HG03439 (cell line): ENCODE data around the gene ACER3.
"Not testable (repeated sequence)": the region's sequence is repeated elsewhere in the genome, so short reads cannot be mapped to it uniquely, and the experiment has no call there.

Source experiments
- ATAC-seq: cut with Tn5 transposase; IDR thresholded peaks from one replicate; pipeline ENCODE4 v1.9.1; 2021; ENCODE audit warnings: mild to moderate bottlenecking, moderate library complexity; ENCODE audit not compliant: unreplicated experiment

ACER3 gene

GRCh38 chr11:77055101-77055561 lies 194.4 kb downstream of the ACER3 start:
- ATAC-seq = no peak

GRCh38 chr11:77055913-77056312 lies 195.2 kb downstream of the ACER3 start:
- no peak for ATAC-seq

- ATAC-seq = no peak
Observed at GRCh38 chr11:77056814-77057402, 196.2 kb downstream of the ACER3 start.

- ATAC-seq = no peak
Observed at GRCh38 chr11:77057938-77058474, 197.3 kb downstream of the ACER3 start.

GRCh38 chr11:77058900-77059299 lies 198.2 kb downstream of the ACER3 start:
- ATAC-seq = no peak

GRCh38 chr11:77059806-77060205 lies 199.1 kb downstream of the ACER3 start:
- no peak for ATAC-seq

GRCh38 chr11:77060234-77060633 lies 199.5 kb downstream of the ACER3 start:
- ATAC-seq = no peak

GRCh38 chr11:77061258-77061657 lies 200.5 kb downstream of the ACER3 start:
- not testable (repeated sequence) for ATAC-seq

GRCh38 chr11:77062924-77063323 lies 202.2 kb downstream of the ACER3 start:
- ATAC-seq = no peak

GRCh38 chr11:77063407-77063806 lies 202.7 kb downstream of the ACER3 start:
- no peak for ATAC-seq

GRCh38 chr11:77063861-77064260 lies 203.1 kb downstream of the ACER3 start:
- ATAC-seq = no peak

GRCh38 chr11:77064648-77065217 lies 204.0 kb downstream of the ACER3 start:
- ATAC-seq = no peak

- no peak for ATAC-seq
Observed at GRCh38 chr11:77065878-77066228, 205.1 kb downstream of the ACER3 start.

- peak; percentile 76 for ATAC-seq
Observed at GRCh38 chr11:77066229-77067042, 205.7 kb downstream of the ACER3 start, which contains the start of gene CAPN5. Gene CAPN5, plus strand, starts transcription at chr11:77066971. Its CDS starts 17,916 bp downstream, at chr11:77084887.

GRCh38 chr11:77067861-77068443 lies 207.2 kb downstream of the ACER3 start:
- ATAC-seq = no peak

GRCh38 chr11:77068457-77069335 lies 208.0 kb downstream of the ACER3 start:
- no peak for ATAC-seq

GRCh38 chr11:77069336-77069968 lies 208.7 kb downstream of the ACER3 start:
- ATAC-seq = no peak

- ATAC-seq = no peak
Observed at GRCh38 chr11:77069969-77070582, 209.4 kb downstream of the ACER3 start.

- ATAC-seq = no peak
Observed at GRCh38 chr11:77071077-77071476, 210.4 kb downstream of the ACER3 start.
